ENCODE data around the gene LRRC9.
"Not testable (repeated sequence)": the region's sequence is repeated elsewhere in the genome, so short reads cannot be mapped to it uniquely, and the experiment has no call there.

LRRC9 gene

DNA sequence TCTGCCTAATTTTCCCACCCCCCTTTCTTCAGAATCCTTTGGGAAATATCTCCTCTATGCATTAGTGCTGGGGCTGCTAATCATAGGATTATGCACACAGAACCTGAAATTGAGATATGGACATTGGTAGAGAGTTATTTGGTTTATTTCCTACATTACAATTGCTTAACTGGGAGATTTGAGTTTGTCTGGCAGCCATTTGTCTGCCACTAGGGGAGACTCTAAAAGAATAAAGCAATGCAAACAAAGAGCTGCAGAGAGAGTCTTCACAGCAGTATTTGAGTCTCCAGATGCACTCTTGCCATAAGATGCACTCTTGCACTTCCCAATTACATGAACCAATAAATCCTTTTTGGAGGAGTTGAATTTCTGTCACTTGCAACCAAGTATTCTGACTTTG lies 159.8 kb downstream of the LRRC9 start:
- no peak for DNase-seq

DNA sequence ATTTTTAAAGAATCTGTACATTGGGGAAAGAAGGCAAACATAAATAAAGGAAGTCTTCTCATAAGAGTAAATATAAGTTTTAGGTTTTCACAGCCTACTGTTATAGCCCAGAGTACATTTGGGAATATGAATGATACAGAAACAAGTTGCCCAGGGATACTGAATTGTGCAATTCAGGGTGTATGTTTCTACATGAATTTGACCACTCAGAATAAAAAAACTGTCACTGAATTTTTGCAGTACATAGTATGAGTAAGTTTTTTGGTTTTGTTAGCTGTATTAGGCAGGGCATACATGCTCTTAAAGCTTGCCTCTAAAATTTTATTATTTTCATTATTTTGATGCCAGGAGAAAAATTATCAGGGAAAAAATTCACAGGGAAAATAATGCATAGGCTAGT lies 165.1 kb downstream of the LRRC9 start:
- DNase-seq, result no peak

DNA sequence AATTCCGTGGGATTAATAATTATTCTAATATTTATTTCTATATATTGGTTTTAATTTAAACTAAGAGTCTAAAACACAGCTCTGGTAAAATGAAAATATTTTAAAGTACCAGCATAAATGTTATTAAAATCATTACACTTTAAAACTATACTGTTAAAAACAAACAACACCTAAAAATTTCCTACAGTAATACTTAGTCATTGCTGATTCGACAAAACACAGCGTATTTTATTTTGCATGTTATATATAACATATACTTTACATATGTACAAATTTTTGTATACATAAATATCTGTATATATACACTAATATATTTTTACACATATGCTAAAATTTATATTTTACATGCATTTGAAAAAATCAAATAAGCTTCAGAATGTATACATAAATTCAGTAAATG lies 165.7 kb downstream of the LRRC9 start:
- no peak for DNase-seq

- DNase-seq, result no peak
Measured at GRCh38 chr14:60087668-60088067, 167.7 kb downstream of the LRRC9 start.

DNA sequence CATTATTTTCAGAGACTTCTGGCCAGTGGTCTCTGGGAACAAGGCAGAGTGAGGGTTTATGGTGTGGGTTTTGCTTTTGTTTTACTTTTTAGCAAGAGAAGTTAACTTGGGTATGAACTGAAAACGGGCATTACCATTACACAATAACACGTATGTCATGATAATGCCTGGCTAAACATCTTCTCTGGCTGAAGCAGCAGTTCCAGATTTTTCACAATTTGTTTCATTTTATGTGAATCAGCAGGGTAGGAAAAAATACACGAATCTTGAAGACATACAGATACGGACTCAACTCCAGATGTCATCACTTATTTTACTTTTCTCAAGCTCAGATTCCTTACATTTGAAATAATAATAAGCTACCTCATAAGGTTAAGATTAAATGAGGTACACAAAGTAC lies 169.3 kb downstream of the LRRC9 start:
- no peak for DNase-seq

- DNase-seq, result no peak
Measured at GRCh38 chr14:60090864-60091519, 171.0 kb downstream of the LRRC9 start.

DNA sequence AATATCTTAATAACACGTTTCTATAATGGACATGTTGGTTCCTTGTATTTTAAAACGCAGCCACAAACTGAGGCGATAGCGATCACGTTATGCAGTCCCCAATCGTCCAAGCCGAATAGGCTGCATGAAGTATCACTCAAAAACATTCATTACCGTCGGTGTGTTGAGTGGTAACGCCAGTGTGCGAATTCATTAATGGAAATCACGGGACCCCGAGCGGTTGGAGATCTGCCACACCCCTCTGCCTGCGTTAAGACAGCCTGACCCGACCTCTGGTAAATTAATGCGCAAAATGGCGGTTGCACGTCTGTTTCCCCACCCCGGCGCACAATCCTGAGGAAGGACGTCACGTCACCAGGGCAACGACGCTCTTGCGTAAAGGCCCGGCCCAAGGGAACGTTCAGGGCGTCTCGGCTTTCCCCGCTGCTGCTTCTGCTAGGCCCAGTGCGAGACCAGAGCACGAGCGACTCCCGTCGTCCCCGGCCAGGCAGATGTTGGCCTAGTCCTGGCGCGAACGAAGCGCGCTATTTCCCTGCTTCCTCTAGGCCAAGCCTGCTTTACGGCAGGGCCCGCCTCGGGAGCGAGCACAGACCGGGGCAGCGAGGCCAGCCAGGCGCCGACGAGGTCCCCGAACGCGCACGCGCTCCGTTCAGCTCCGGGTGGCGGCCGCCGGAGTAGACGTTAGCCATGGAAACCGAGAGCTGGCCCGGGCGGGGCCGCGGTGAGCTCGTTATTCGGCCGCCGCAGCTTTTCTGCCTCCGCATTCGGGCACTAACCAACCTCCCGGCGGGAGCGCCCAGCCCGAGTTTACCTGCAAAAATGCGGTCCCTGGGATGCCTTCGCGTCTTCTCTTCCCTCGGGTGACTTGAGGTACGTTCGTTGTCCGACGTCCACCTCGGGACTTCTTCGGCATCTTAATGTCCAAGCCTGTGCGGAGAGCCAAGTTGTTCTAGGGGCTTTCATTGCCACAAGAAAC lies 171.9 kb downstream of the LRRC9 start, which contains the start of gene PCNX4:
Gene PCNX4, plus strand, starts transcription at position 374 of the 976 bp plus-strand sequence. CDS start 15,716 bp downstream, outside the sequence.
- peak; percentile 93 for DNase-seq

DNA sequence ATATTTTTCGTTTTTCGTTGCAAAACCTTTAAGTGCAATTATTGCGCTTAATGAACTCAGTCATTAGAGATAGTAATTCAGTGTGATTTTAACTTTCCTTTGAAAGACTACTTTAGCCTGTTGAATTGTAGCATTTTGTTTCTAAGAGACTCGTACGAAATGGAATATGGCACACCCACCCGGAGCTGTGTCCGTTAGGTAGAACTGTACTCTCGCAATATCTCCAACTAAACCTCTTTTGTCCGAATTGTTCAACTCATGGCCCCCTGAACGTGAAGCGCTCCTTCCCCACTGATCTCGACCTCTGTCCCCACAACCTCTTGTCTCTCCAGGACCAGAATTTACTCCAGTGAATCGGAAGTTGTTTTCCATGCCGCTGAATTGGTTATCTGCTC lies 172.6 kb downstream of the LRRC9 start:
- DNase-seq, result no peak

- no peak for DNase-seq
Measured at GRCh38 chr14:60093080-60093479, 173.1 kb downstream of the LRRC9 start.

- DNase-seq, result no peak
Measured at GRCh38 chr14:60093606-60094005, 173.7 kb downstream of the LRRC9 start.

DNA sequence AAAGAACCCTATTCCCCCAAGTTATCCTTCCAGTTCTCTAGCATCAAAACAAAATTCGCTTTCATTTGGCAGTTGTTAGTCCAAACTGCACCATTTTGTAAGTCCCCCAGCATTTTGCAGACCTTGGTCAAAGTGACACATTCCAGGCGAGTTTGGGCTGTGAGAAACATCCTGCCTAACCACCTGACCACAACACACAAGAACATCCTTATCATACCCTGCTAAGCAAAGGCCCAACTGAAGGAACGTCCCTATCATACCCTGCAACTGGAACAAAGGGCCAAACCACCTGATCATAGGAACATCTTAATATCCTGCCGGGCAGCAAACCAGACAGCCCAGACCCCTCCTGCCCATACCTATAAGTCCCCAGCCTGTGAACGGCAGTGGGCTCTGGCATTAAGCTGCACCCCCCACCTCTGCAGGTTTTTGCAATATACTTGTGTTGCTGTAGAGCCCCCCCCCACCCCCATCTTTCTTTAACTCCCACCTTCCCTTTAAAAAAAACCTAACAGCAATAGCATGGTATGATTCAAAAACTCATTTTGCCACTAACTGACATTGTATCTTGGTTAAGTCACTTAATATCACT lies 174.5 kb downstream of the LRRC9 start:
- DNase-seq, result no peak

DNA sequence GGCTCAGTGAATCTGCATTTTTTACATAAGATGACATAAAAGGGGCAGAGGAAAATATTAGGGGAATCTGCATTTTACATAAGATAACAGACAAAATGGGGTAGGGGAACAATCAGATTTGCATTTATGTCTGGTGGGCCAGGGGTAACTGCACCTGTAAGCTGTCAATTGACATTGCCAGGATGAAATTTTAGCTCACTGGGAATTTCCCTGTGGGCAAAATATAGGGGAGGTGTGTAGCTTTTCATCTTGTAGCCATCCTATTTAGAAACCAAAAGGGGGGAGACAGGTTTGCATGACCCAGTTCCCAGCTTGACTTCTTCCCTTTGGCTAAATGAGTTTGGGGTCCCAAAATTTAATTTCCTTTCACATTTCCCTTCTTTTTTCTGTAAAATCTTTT lies 175.3 kb downstream of the LRRC9 start:
- no peak for DNase-seq

DNA sequence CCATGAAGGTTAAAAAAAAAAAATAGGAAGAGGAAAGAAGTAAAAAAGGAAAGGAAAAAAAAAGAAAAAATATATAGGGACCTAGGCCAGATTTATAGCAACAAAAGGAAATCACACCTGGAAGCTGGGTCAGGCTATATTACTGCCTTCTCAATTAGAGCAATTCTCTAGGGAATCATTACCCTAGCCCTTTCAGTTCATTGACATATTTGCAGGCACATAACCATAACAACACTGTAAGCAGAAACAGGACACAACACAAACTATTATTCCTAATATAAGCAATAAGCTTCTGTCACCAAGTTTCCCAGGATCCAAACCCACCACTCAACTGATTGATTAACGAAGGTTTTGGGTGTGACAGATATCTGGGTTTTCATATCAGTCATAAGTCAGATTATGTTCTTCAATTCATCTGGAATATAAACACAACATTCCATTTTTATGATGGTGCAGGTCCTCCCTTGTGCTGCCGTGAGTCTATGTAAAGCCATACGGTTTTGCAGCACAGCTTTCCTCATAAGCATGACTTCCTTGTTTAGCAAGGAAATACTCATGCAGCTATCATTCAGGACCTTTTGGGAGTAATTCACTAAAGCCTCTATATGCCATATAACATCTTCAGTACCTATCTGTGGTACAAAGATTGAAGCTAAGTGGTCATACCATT lies 176.0 kb downstream of the LRRC9 start:
- DNase-seq, result no peak

DNA sequence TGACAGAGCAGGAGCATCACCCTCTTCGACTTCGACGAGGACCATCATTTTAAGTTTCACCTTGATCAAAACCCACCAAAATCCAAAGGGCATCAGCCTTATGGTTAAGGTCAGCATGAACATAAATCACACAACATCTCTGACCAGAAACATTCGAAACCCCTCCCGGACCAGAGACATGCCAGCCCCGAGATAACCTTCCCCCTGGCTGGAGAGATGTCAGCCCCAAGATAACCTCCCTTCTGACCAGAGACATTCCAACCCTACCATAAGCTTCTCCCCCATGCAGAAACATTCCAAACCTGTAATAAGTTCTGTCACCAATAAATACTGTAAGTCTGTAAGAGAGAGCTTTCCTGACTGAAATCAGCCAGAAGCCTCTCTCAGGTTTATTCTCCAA lies 178.0 kb downstream of the LRRC9 start:
- no peak for DNase-seq

DNA sequence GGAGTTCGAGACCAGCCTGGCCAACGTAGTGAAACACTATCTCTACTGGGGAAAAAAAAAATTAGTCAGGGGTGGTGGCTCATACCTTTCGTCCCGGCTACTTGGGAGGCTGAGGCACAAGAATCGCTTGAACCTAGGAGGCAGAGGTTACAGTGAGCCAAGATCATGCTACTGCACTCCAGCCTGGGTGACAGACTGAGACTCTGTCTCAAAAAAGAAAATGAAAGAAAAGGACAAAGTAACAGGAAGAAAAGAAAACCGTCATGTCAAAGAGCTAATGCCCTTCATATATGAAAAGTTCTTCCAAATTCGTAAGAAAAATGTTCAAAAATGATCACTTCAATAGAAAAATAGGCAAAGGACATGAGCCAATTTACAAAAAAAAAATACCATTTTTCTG lies 179.9 kb downstream of the LRRC9 start:
- not testable (repeated sequence) for DNase-seq

DNA sequence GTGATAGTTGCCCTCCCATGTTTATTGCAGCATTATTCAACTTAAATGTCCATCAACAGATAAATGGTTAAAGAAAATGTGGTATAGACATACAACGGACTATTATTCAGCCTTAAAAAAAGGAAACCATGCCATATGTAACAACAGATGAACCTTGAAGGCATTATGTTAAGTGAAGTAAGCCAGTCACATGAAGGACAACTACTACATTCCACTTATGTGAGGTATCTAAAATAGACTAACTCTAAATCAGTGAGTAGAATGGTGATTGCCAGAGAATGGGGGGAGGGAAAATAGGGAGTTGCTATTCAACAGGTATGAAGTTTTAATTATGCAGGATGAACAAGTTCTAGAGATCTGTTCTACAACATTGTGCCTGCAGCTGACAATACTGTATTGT lies 181.8 kb downstream of the LRRC9 start:
- no peak for DNase-seq

GRCh38 chr14:60102389-60102788 lies 182.4 kb downstream of the LRRC9 start:
- DNase-seq, result no peak

- no peak for DNase-seq
Measured at GRCh38 chr14:60106339-60106738, 186.4 kb downstream of the LRRC9 start.

DNA sequence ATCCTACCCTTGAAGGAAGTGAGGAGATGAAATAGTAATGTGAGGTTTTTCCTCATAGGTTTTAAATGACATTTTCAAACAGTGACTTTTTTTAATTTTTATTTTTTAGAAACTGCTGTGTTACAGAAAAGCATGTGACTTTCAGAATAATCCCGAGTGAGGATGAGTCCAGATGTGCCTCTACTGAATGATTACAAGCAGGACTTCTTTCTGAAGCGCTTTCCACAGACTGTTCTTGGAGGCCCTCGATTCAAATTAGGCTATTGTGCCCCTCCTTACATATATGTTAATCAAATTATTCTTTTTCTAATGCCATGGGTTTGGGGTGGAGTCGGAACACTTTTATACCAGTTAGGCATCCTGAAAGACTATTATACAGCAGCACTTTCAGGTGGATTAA lies 187.5 kb downstream of the LRRC9 start:
- DNase-seq, result no peak

GRCh38 chr14:60111732-60112131 lies 191.8 kb downstream of the LRRC9 start:
- no peak for DNase-seq

All from activated naive CD4-positive, alpha-beta T cell treated with Interleukin-2 at 50 U/mL for 16 hours (primary cell).